H1 (cell line): ENCODE measurements around the gene SLC35E3. TPM values are rescaled to one million over a fixed set of nuclear protein-coding genes. Genes with fewer than 3 reads are reported as not detected.

Source experiments
- CTCF ChIA-PET: fragments of 300-600 bp; sonication (Branson Sonifier 250); formaldehyde crosslinking; loops from one replicate; lab custom pipeline; 2021; ENCODE audit not compliant: partially characterized antibody; lab: Charles Lee
- POLR2A ChIA-PET: fragments of 300-600 bp; sonication (Branson Sonifier 250); formaldehyde crosslinking; loops from one replicate; lab custom pipeline; 2021; ENCODE audit warnings: inconsistent platforms; ENCODE audit not compliant: partially characterized antibody; lab: Charles Lee
- DNase-seq, 2 experiments: peaks; one replicate each; pipeline versions ENCODE4 v3.0.0 to v3.0.0-alpha.2; 2010 to 2022; ENCODE audit warnings: low spot score in 2 of 2, low read depth in 1 of 2, mixed read lengths in 1 of 2
- FAIRE-seq: peaks from 2 replicates; lab custom pipeline; 2011; peaks lifted over from hg19 to GRCh38; lab: Jason Lieb, UNC
- H2AFZ ChIP-seq: 2 replicates; pipeline ENCODE4 v1.8.1; 2012; ENCODE audit warnings: low read length, inconsistent platforms
- H2AK5ac ChIP-seq: 2 replicates; pipeline ENCODE4 v1.6.1; 2013; ENCODE audit warnings: low read depth, low read length
- H2BK120ac ChIP-seq: replicated peaks from 2 replicates; pipeline ENCODE3; 2013; ENCODE audit warnings: low read depth, low read length, inconsistent platforms
- H2BK12ac ChIP-seq: 2 replicates; pipeline ENCODE4 v1.6.1; 2013; ENCODE audit warnings: low read depth, low read length
- H2BK15ac ChIP-seq: 2 replicates; pipeline ENCODE4 v1.6.1; 2013; ENCODE audit warnings: low read length
- H2BK20ac ChIP-seq: 2 replicates; pipeline ENCODE4 v1.6.1; 2013; ENCODE audit warnings: low read length
- H2BK5ac ChIP-seq: 2 replicates; pipeline ENCODE4 v1.6.1; 2013; ENCODE audit warnings: low read depth, low read length
- H3K14ac ChIP-seq: 2 replicates; pipeline ENCODE4 v1.6.1; 2013; ENCODE audit warnings: inconsistent platforms; ENCODE audit not compliant: insufficient read length
- H3K18ac ChIP-seq: 2 replicates; pipeline ENCODE4 v1.6.1; 2013; ENCODE audit warnings: low read length; ENCODE audit errors: extremely low read depth
- H3K23ac ChIP-seq: 2 replicates; pipeline ENCODE4 v1.6.1; 2013; ENCODE audit warnings: inconsistent platforms; ENCODE audit not compliant: insufficient read length
- H3K23me2 ChIP-seq: 2 replicates; pipeline ENCODE4 v1.6.1; 2013; ENCODE audit warnings: low read depth, low read length
- H3K27ac ChIP-seq: 2 replicates; pipeline ENCODE4 v1.6.1; 2011; ENCODE audit warnings: low read depth, low read length, inconsistent platforms
- H3K27me3 ChIP-seq, 4 experiments: replicated peaks in 1 of 4; 1 replicate in 1 of 4; 2 replicates in 3 of 4; pipeline versions ENCODE4 v1.6.1 to v1.8.1; 2011 to 2013; ENCODE audit warnings: low read length in 3 of 4, mild to moderate bottlenecking in 3 of 4, inconsistent platforms in 2 of 4, mixed read lengths in 2 of 4, moderate library complexity in 1 of 4; ENCODE audit not compliant: control insufficient read depth in 3 of 4, insufficient read depth in 3 of 4; ENCODE audit errors: extremely low read depth in 1 of 4
- H3K36me3 ChIP-seq, 4 experiments: 2 replicates each; pipeline versions ENCODE4 v1.6.1 to v1.8.1; 2011 to 2013; ENCODE audit warnings: mild to moderate bottlenecking in 4 of 4, low read length in 3 of 4, moderate library complexity in 2 of 4, control low read depth in 1 of 4, inconsistent platforms in 1 of 4; ENCODE audit not compliant: insufficient read depth in 4 of 4, control insufficient read depth in 2 of 4
- H3K4ac ChIP-seq: replicated peaks from 2 replicates; pipeline ENCODE3; 2013; ENCODE audit warnings: low read length, low read depth, mixed read lengths, inconsistent platforms; ENCODE audit not compliant: insufficient read length
- H3K4me1 ChIP-seq, 4 experiments: replicated peaks in 1 of 4; 1 replicate in 1 of 4; 2 replicates in 3 of 4; pipeline versions ENCODE4 v1.6.1 to v1.8.1; 2011 to 2013; ENCODE audit warnings: low read length in 3 of 4, inconsistent platforms in 2 of 4, mixed read lengths in 1 of 4; ENCODE audit not compliant: insufficient read depth in 4 of 4, control insufficient read depth in 3 of 4
- H3K4me2 ChIP-seq, 2 experiments: 2 replicates each; pipeline versions ENCODE4 v1.6.1 to v1.8.1; 2011 to 2013; ENCODE audit warnings: low read depth in 2 of 2, low read length in 2 of 2, control low read depth in 1 of 2, inconsistent platforms in 1 of 2, mild to moderate bottlenecking in 1 of 2; ENCODE audit not compliant: insufficient read depth in 1 of 2
- H3K4me3 ChIP-seq, 4 experiments: fragments of 200-600, 300-600 bp in 1 of 4; sonication (generic), shearing (Covaris generic), sonication (Bioruptor Twin) in 1 of 4; 2 replicates each; pipeline versions ENCODE4 v1.5.1 to v1.8.1; 2011 to 2016; ENCODE audit warnings: low read length in 4 of 4, low read depth in 3 of 4, control low read depth in 2 of 4, inconsistent platforms in 2 of 4, mild to moderate bottlenecking in 2 of 4, mixed read lengths in 1 of 4, moderate library complexity in 1 of 4; ENCODE audit not compliant: insufficient read depth in 2 of 4; ENCODE audit errors: extremely low read depth in 1 of 4
- H3K56ac ChIP-seq: replicated peaks from 2 replicates; pipeline ENCODE3; 2013; ENCODE audit warnings: low read depth, mild to moderate bottlenecking, mixed read lengths, low read length, inconsistent platforms; ENCODE audit not compliant: insufficient read length
- H3K79me1 ChIP-seq: 2 replicates; pipeline ENCODE4 v1.6.1; 2013; ENCODE audit warnings: low read depth, low read length, control low read depth
- H3K79me2 ChIP-seq, 2 experiments: 2 replicates each; pipeline versions ENCODE4 v1.6.1 to v1.8.1; 2012 to 2013; ENCODE audit warnings: low read length in 2 of 2, mild to moderate bottlenecking in 2 of 2, inconsistent platforms in 1 of 2; ENCODE audit not compliant: insufficient read depth in 2 of 2, control insufficient read depth in 1 of 2
- H3K9ac ChIP-seq, 4 experiments: replicated peaks in 1 of 4; 1 replicate in 1 of 4; 2 replicates in 3 of 4; pipeline versions ENCODE4 v1.6.1 to v1.8.1; 2011 to 2013; ENCODE audit warnings: low read depth in 3 of 4, low read length in 3 of 4, control low read depth in 2 of 4, mild to moderate bottlenecking in 2 of 4, moderate library complexity in 2 of 4, inconsistent platforms in 1 of 4; ENCODE audit errors: extremely low read depth in 1 of 4
- H3K9me3 ChIP-seq, 2 experiments: 2 replicates each; pipeline versions ENCODE4 v1.6.1 to v1.8.1; 2012 to 2013; ENCODE audit warnings: mild to moderate bottlenecking in 2 of 2, moderate library complexity in 2 of 2, control low read depth in 1 of 2, inconsistent platforms in 1 of 2, low read depth in 1 of 2, low read length in 1 of 2, mixed read lengths in 1 of 2; ENCODE audit not compliant: insufficient read depth in 2 of 2
- H4K20me1 ChIP-seq, 2 experiments: replicated peaks in 1 of 2; 2 replicates each; pipeline versions ENCODE3 to v1.8.1; 2011 to 2013; ENCODE audit warnings: inconsistent platforms in 2 of 2, low read length in 2 of 2, mild to moderate bottlenecking in 1 of 2; ENCODE audit not compliant: insufficient read depth in 2 of 2, control insufficient read depth in 1 of 2
- H4K5ac ChIP-seq: 2 replicates; pipeline ENCODE4 v1.6.1; 2013; ENCODE audit warnings: low read length, low read depth, mixed read lengths, inconsistent platforms; ENCODE audit not compliant: insufficient read length
- H4K8ac ChIP-seq: 2 replicates; pipeline ENCODE4 v1.8.0; 2013; ENCODE audit warnings: mild to moderate bottlenecking, moderate library complexity, low read length, inconsistent platforms; ENCODE audit not compliant: insufficient read depth; ENCODE audit errors: extremely low read depth
- H4K91ac ChIP-seq: replicated peaks from 2 replicates; pipeline ENCODE3; 2013; ENCODE audit warnings: low read length, mixed read lengths, inconsistent platforms; ENCODE audit not compliant: insufficient read length
- ATF3 ChIP-seq: IDR thresholded peaks from 2 replicates; pipeline ENCODE4 v1.6.1; 2011; ENCODE audit warnings: low read depth, mild to moderate bottlenecking, low read length; ENCODE audit not compliant: insufficient read depth
- EGR1 ChIP-seq: IDR thresholded peaks from 2 replicates; pipeline ENCODE4 v1.6.1; 2011; ENCODE audit warnings: low read depth, low read length, borderline replicate concordance
- EP300 ChIP-seq, 2 experiments: IDR thresholded peaks; 1 replicate in 1 of 2; 2 replicates in 1 of 2; pipeline ENCODE4 v1.6.1; 2011 to 2012; ENCODE audit warnings: low read depth in 2 of 2, low read length in 2 of 2, mild to moderate bottlenecking in 2 of 2, borderline replicate concordance in 1 of 2, inconsistent platforms in 1 of 2, moderate library complexity in 1 of 2
- FOSL1 ChIP-seq: IDR thresholded peaks from 2 replicates; pipeline ENCODE4 v1.6.1; 2011; ENCODE audit warnings: mild to moderate bottlenecking, low read depth, low read length, moderate library complexity; ENCODE audit not compliant: insufficient read depth
- JUN ChIP-seq: IDR thresholded peaks from 2 replicates; pipeline ENCODE4 v1.6.1; 2011; ENCODE audit warnings: low read depth, mild to moderate bottlenecking, improper control_type of control experiment, low read length
- PHF8 ChIP-seq: fragments of 200-600 bp; sonication (generic); conservative IDR thresholded peaks from 2 replicates; pipeline ENCODE4 v1.7.1; 2012; ENCODE audit warnings: low read depth, mild to moderate bottlenecking, inconsistent platforms, low read length, moderate library complexity
- POU5F1 ChIP-seq: IDR thresholded peaks from 2 replicates; pipeline ENCODE4 v1.6.1; 2011; ENCODE audit warnings: low read depth, mild to moderate bottlenecking, low read length, moderate library complexity
- TAF1 ChIP-seq: IDR thresholded peaks from 2 replicates; pipeline ENCODE4 v1.6.1; 2011; ENCODE audit warnings: mild to moderate bottlenecking, low read depth, low read length
- TBP ChIP-seq: IDR thresholded peaks from 2 replicates; pipeline ENCODE4 v1.6.1; 2011; ENCODE audit warnings: low read depth, low read length, improper control_type of control experiment
- WGBS, 2 experiments: shearing (Covaris generic) in 1 of 2; methylation state at CpG; one replicate each; pipeline versions ENCODE4 v1.1.6 to v1.1.7; 2013 to 2015; ENCODE audit warnings: low lambda C conversion rate in 2 of 2, mixed read lengths in 2 of 2, inconsistent platforms in 1 of 2, low coverage in 1 of 2, missing lambda C conversion rate in 1 of 2; ENCODE audit not compliant: insufficient replicate concordance in 2 of 2, insufficient coverage in 1 of 2, insufficient read length in 1 of 2; ENCODE audit errors: extremely low coverage in 1 of 2, missing lambda C conversion rate in 1 of 2; 5-methylcytosine and 5-hydroxymethylcytosine counted together
- polyA plus RNA-seq, 7 experiments: library from polyadenylated mRNA; depleted of rRNA in 3 of 7; stranded (reverse) in 5 of 7; unstranded in 2 of 7; fragments of >200 nt in 5 of 7; fragments of 200-250 nt in 2 of 7; gene quantifications; 1 replicate in 5 of 7; 2 replicates in 1 of 7; 4 replicates in 1 of 7; pipeline versions ENCODE4 v1.2.1 to v1.2.3, GENCODE V29; 2011 to 2013; ENCODE audit warnings: missing spikeins in 2 of 7, mixed read lengths in 2 of 7
- total RNA-seq: library from RNA; stranded (reverse); fragmentation: NEBNext Ultra II Directional; extraction: Animal tissue kit (Norgen Biotek cat#: 25700); gene quantifications from 2 replicates; pipeline ENCODE4 v1.2.1, GENCODE V29; 2021

The SLC35E3 gene
- total and polyA plus RNA-seq, 2 of the 8 experiments (the other 6 are each of a cell fraction or from before 2014, with no cell fraction given): 10.0 to 10.9 TPM

GRCh38 chr12:68755536-68756243 lies 9.7 kb downstream of the SLC35E3 start:
- H3K23me2 ChIP-seq: no peaks in the 10 kb centered on the region; the same call in 1 of the 2 replicates
- H2AFZ ChIP-seq: no peak overlapping the region
- H3K4me2 ChIP-seq: no peak overlapping the region
- H4K8ac ChIP-seq: no peak overlapping the region
- no peaks in the 10 kb centered on the region for H3K79me1 ChIP-seq
- H4K5ac ChIP-seq: no peak overlapping the region
- H3K9ac ChIP-seq: no peak overlapping the region
- H2BK5ac ChIP-seq: no peak overlapping the region
- H2BK15ac ChIP-seq: no peak overlapping the region
- no peak overlapping the region for H2BK20ac ChIP-seq
- H4K20me1 ChIP-seq: no peaks in the 10 kb centered on the region
- 91% methylated on average over 4 of the region's 4 CpGs; no CpG with 5 or more reads in 1 of the 2 experiments for WGBS, 2 experiments
- no peaks in the 10 kb centered on the region for H3K79me2 ChIP-seq
- H2BK12ac ChIP-seq: no peak overlapping the region
- H3K4me3 ChIP-seq: no peak overlapping the region
- no peak overlapping the region for H3K23ac ChIP-seq
- H3K14ac ChIP-seq: no peak overlapping the region
- no peaks in the 10 kb centered on the region for H3K27me3 ChIP-seq
- H2BK120ac ChIP-seq: no peak overlapping the region
- CTCF ChIA-PET: no interaction called here
- POLR2A ChIA-PET: interaction anchor here (0.6 to 3.7 kb wide), 4 partner anchors 9 to 57 kb away, joined by 3 to 14 read pairs (median 4); partner anchors contain the start of genes MDM2 and SLC35E3
- no peaks in the 10 kb centered on the region for H3K9me3 ChIP-seq
- H2AK5ac ChIP-seq: no peak overlapping the region
- no peak overlapping the region for H3K27ac ChIP-seq
- DNase-seq (no peak), FAIRE-seq (no peak)
- no peak overlapping the region for H3K56ac ChIP-seq
- H3K4ac ChIP-seq: no peak overlapping the region
- no peak overlapping the region for H3K18ac ChIP-seq
- peaks cover 9 to 32% (median 23%) of the 10 kb centered on the region in 4 experiments; a peak in 6 of 8 replicates for H3K36me3 ChIP-seq
- H3K4me1 ChIP-seq: no peaks in the 10 kb centered on the region
- no peak overlapping the region for H4K91ac ChIP-seq
- TF ChIP-seq PHF8 (no peak), EGR1 (no peak), FOSL1 (no peak), TAF1 (no peak), POU5F1 (no peak), JUN (no peak), ATF3 (no peak), EP300 (IDR thresholded peaks at IDR 0.05; ENCODE audit: borderline replicate concordance in 1 of 2, low read depth in 2 of 2, low read length in 2 of 2) (no peak), TBP (no peak)
